Stomach (tissue), 9 donors: ENCODE data around the gene PTPRJ. TPM values are rescaled to one million over a fixed set of nuclear protein-coding genes. Genes with fewer than 3 reads are reported as not detected.

Experiments
- DNase-seq, 2 donors: peaks; one replicate each; pipeline versions ENCODE4 v3.0.0 to v3.0.0-alpha.2; 2013 to 2019
- H3K27ac ChIP-seq, 5 donors: fragments of 200-600 bp in 4 of 5; sonication (generic) in 4 of 5; one replicate each; pipeline ENCODE4 v1.5.1; 2013 to 2019; ENCODE audit warnings: mild to moderate bottlenecking in 1 of 5, moderate library complexity in 1 of 5
- H3K27me3 ChIP-seq, 3 donors: fragments of 200-600 bp; sonication (generic); one replicate each; pipeline ENCODE4 v1.5.1; 2017 to 2019; ENCODE audit warnings: mixed run types in 1 of 3
- H3K36me3 ChIP-seq, 4 donors: fragments of 200-600 bp; sonication (generic); 1 replicate in 3 of 4; 2 replicates in 1 of 4; pipeline ENCODE4 v1.5.1; 2016 to 2019
- H3K4me1 ChIP-seq, 4 donors: fragments of 200-600 bp; sonication (generic); one replicate each; pipeline ENCODE4 v1.5.1; 2016 to 2019
- H3K4me3 ChIP-seq, 4 donors: fragments of 200-600 bp; sonication (generic) in 3 of 4; one replicate each; pipeline ENCODE4 v1.5.1; 2016 to 2019; ENCODE audit warnings: mild to moderate bottlenecking in 1 of 4
- H3K9me3 ChIP-seq, 4 donors: fragments of 200-600 bp; sonication (generic); one replicate each; pipeline ENCODE4 v1.5.1; 2016 to 2019
- CTCF ChIP-seq, 7 experiments: fragments of 450-650 bp in 4 of 7; fragments of 200-600 bp in 3 of 7; sonication (generic) in 3 of 7; IDR thresholded peaks; one replicate each; pipeline ENCODE4 v1.5.1; 2016 to 2019; ENCODE audit warnings: antibody characterized with exemption in 7 of 7, control low read depth in 2 of 7, mild to moderate bottlenecking in 1 of 7
- EP300 ChIP-seq: sonication (generic); formaldehyde crosslinking; IDR thresholded peaks from one replicate; pipeline ENCODE4 v1.6.1; 2017; ENCODE audit warnings: antibody characterized with exemption
- POLR2A ChIP-seq, 4 donors: fragments of 450-650 bp; IDR thresholded peaks; one replicate each; pipeline ENCODE4 v1.6.1; 2016; ENCODE audit warnings: antibody characterized with exemption in 4 of 4, control low read depth in 2 of 4, mild to moderate bottlenecking in 1 of 4, moderate library complexity in 1 of 4
- POLR2AphosphoS5 ChIP-seq, 3 donors: sonication (generic); formaldehyde crosslinking; IDR thresholded peaks; one replicate each; pipeline ENCODE4 v1.6.1; 2016; ENCODE audit warnings: antibody characterized with exemption in 3 of 3
- WGBS, 5 donors: extraction: QIAGEN DNeasy Blood & Tissue Kit in 3 of 5; methylation state at CpG; one replicate each; pipeline versions ENCODE4 v1.1.5 to v1.1.7; 2013 to 2018; 5-methylcytosine and 5-hydroxymethylcytosine counted together
- intact Hi-C: fragments of 100-400 bp; cut with DNase I; formaldehyde crosslinking; loops from one replicate; pipeline ENCODE4 v1.15.1; 2023; ENCODE audit warnings: low total_unique reads
- polyA plus RNA-seq, 3 donors: library from polyadenylated mRNA; stranded (reverse); fragments of 200-250 nt; gene quantifications; one replicate each; pipeline ENCODE4 v1.2.3, GENCODE V29; 2013
- total RNA-seq, 5 donors: library from RNA; depleted of rRNA; stranded (reverse); fragments of >200 nt; gene quantifications; one replicate each; pipeline versions ENCODE4 v1.1.0 to v1.2.3, GENCODE V29; 2014 to 2016
- donor health status: healthy with polysubstance abuse.
- donor health status: Bipolar disorder and iron deficiency.
- donor health status: healthy.

PTPRJ gene
- total and polyA plus RNA-seq, 8 donors = 2.6 to 351 (median 20.7) TPM

- WGBS, 5 donors = 93 to 97% (median 95%) methylated on average over 8 of the region's 8 CpGs
- H3K9me3 ChIP-seq = no peaks in the 10 kb centered on the region
- H3K4me1 ChIP-seq = peaks cover 0 to 22% (median 7%) of the 10 kb centered on the region in 4 donors
- DNase-seq = no peak
- intact Hi-C loops = no loop called here
- H3K36me3 ChIP-seq = no peaks in the 10 kb centered on the region
- no peak overlapping the region for H3K4me3 ChIP-seq
- H3K27me3 ChIP-seq = no peaks in the 10 kb centered on the region
- no peak overlapping the region for H3K27ac ChIP-seq
- no peak for TF ChIP-seq POLR2A (IDR thresholded peaks at IDR 0.05)
- no peak for TF ChIP-seq POLR2AphosphoS5 (IDR thresholded peaks at IDR 0.05)
Observed at GRCh38 chr11:47940904-47941649, 39.3 kb upstream of the PTPRJ start.

- H3K4me3 ChIP-seq = no peak overlapping the region
- H3K36me3 ChIP-seq = no peaks in the 10 kb centered on the region
- H3K9me3 ChIP-seq = no peaks in the 10 kb centered on the region
- TF ChIP-seq CTCF (IDR thresholded peaks at IDR 0.05) (no peak), POLR2AphosphoS5 (IDR thresholded peaks at IDR 0.05) (no peak), POLR2A (IDR thresholded peaks at IDR 0.05) (no peak), EP300 (no peak)
- WGBS, 5 donors = 55 to 68% (median 66%) methylated on average over 7 of the region's 7 CpGs
- H3K27me3 ChIP-seq = no peaks in the 10 kb centered on the region
- H3K4me1 ChIP-seq = peaks cover 0 to 32% (median 16%) of the 10 kb centered on the region in 4 donors
- intact Hi-C loops = no loop called here
- no peak overlapping the region for H3K27ac ChIP-seq
- no peak for DNase-seq
Observed at GRCh38 chr11:47941907-47942558, 38.3 kb upstream of the PTPRJ start.

- Histone ChIP-seq H3K27ac (no peak overlapping the region), H3K27me3 (no peaks in the 10 kb centered on the region), H3K9me3 (no peaks in the 10 kb centered on the region), H3K4me3 (no peak overlapping the region), H3K36me3 (no peaks in the 10 kb centered on the region), H3K4me1 (peaks cover 0 to 41% (median 17%) of the 10 kb centered on the region in 4 donors)
- WGBS, 5 donors = 50 to 63% (median 56%) methylated on average over 15 of the region's 15 CpGs
- DNase-seq = peak in 1 of 2 donors; percentile 49
- intact Hi-C loops = no loop called here
- TF ChIP-seq POLR2A (IDR thresholded peaks at IDR 0.05) (no peak), POLR2AphosphoS5 (IDR thresholded peaks at IDR 0.05) (no peak), CTCF (IDR thresholded peaks at IDR 0.05) (no peak), EP300 (no peak)
Observed at GRCh38 chr11:47943721-47944586, 36.4 kb upstream of the PTPRJ start.

- Histone ChIP-seq H3K4me1 (peaks cover 0 to 41% (median 16%) of the 10 kb centered on the region in 4 donors), H3K27me3 (no peaks in the 10 kb centered on the region), H3K27ac (no peak overlapping the region), H3K4me3 (no peak overlapping the region), H3K36me3 (no peaks in the 10 kb centered on the region), H3K9me3 (no peaks in the 10 kb centered on the region)
- DNase-seq = no peak
- intact Hi-C loops = no loop called here
- TF ChIP-seq CTCF (IDR thresholded peaks at IDR 0.05) (no peak), POLR2AphosphoS5 (IDR thresholded peaks at IDR 0.05) (no peak), EP300 (no peak), POLR2A (IDR thresholded peaks at IDR 0.05) (no peak)
Observed at GRCh38 chr11:47944632-47945031, 35.7 kb upstream of the PTPRJ start.
